Measurements from ENCODE around the gene MEI1.
A peak's percentile ranks its signal among the peaks of the same experiment; 100 is the strongest.
"Not testable (repeated sequence)": the region's sequence is repeated elsewhere in the genome, so short reads cannot be mapped to it uniquely, and the experiment has no call there.

MEI1 gene, protein sequence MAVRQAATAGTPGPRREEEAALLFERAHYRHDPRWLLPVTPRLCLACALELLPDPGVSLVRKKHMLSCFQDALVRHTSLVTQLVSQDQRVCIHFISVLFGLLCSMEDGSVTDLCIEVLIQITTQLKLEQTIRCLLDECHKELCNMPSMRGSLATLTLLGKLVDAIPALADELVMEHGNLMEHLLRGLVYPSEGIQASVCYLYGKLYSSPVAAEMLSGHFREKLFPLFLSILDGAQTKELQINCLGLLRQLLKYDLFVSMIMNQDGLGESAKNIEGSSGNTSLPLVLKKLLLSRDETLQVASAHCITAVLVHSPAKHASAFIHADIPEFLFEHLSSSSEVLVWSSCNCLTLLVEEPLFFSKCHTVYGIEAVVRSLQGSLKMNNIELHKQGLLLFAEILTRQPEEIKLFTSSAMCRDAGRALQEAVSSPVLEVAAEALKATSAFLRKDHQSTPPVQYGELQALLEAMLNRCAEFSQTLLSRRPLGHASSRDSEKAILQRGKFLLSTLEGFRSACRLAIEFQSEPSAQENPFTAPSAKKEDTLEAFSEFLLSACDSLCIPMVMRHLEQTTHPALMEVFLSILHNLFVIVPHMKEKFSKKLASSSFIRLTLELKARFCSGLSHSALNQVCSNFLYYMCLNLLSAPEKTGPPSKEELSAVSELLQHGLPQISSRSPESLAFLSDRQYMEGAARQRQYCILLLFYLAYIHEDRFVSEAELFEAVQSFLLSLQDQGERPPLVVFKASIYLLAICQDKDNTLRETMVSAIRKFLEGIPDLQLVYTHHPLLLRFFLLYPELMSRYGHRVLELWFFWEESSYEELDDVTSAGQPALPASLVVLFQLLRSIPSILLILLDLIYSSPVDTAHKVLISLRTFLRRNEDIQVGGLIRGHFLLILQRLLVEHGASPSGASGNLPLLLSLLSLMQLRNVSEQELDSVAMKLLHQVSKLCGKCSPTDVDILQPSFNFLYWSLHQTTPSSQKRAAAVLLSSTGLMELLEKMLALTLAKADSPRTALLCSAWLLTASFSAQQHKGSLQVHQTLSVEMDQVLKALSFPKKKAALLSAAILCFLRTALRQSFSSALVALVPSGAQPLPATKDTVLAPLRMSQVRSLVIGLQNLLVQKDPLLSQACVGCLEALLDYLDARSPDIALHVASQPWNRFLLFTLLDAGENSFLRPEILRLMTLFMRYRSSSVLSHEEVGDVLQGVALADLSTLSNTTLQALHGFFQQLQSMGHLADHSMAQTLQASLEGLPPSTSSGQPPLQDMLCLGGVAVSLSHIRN

GRCh38 chr22:41699264-41700107 lies at the start of gene MEI1:
Gene MEI1, plus strand, starts transcription at chr22:41699503. Its CDS starts 36 bp downstream, at chr22:41699539.
- DNase-seq (ENCODE audit: low read depth): peak; percentile 76

DNA sequence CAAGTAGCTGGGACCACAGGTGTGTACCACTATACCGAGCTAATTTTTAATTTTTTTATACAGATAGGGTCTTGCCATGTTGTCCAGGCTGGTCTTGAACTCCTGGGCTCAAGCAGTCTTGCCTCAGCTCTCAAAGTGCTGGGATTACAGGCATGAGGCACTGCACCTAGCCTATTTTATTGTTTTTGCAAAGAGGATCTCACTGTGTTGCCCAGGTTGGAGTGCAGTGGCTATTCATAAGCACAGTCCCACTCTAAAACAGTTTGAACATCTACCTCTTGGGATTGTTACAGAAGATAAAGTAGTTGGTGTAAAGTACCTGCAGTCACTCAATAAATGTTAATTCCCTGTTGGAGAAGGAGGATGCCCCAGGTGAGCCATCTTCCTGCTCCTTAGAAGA lies 49.1 kb upstream of the MEI1 start:
- DNase-seq (ENCODE audit: low read depth): no peak

DNA sequence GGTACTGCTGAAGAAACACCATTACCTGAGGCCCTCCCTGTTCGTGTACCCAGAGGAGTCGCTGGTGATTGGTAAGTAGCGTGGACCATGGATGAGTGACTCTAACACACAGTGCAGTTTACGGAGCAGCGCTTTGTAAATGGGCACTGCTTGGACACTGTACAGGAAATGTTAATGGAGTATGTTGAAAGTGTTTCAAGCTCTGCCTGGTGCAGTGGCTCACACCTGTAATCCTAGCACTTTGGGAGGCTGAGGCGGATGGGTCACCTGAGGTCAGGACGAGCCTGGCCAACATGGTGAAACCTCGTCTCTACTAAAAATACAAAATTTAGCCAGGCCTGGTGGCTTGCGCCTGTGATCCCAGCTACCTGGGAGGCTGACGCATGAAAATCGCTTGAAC lies 48.5 kb upstream of the MEI1 start:
- DNase-seq (ENCODE audit: low read depth): no peak

- no peak for DNase-seq (ENCODE audit: low read depth)
Measured at GRCh38 chr22:41654322-41654721, 45.0 kb upstream of the MEI1 start.

DNA sequence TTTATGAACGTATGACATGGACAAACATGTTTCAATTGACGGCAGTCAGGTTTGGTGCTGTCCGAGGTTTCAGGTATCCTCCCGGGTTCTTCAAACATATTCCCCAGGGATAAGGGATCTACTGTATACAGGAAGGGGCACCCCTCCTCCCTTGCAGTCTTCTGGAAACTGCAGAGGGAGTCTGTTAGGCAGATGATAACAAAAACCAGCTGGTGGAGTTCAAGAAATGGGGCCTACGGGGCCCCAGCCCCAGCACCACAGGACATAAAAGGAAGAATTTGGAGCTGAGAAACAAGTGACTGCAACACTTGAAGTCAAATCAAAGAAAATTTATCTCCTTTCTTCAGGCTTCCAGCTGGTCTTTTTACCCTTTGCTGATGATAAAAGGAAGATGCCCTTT lies 42.7 kb upstream of the MEI1 start:
- no peak for DNase-seq (ENCODE audit: low read depth)

GRCh38 chr22:41657709-41658108 lies 41.6 kb upstream of the MEI1 start:
- DNase-seq (ENCODE audit: low read depth): no peak

- DNase-seq (ENCODE audit: low read depth): no peak
Measured at GRCh38 chr22:41658869-41659268, 40.4 kb upstream of the MEI1 start.

DNA sequence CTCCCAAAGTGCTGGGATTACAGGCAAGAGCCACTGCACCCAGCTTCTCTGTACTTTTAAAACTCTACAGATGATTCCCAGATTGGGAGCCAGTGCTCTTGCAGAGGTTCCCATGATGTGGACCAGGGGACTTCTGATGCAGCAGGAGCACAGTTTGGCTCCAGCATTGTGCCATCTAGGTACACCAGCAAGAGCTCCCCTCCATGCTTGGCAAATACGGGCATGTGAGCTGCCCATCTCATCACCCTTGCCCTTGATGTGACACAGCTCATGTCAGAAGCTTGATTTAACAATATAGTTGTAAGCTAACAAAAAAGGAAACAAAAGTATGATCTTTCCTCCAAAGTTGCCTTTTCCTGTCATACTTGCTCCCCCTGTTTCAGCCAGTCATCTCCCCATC lies 39.4 kb upstream of the MEI1 start:
- DNase-seq (ENCODE audit: low read depth): no peak

- no peak for DNase-seq (ENCODE audit: low read depth)
Measured at GRCh38 chr22:41660416-41660815, 38.9 kb upstream of the MEI1 start.

- DNase-seq (ENCODE audit: low read depth): no peak
Measured at GRCh38 chr22:41661088-41661487, 38.2 kb upstream of the MEI1 start.

DNA sequence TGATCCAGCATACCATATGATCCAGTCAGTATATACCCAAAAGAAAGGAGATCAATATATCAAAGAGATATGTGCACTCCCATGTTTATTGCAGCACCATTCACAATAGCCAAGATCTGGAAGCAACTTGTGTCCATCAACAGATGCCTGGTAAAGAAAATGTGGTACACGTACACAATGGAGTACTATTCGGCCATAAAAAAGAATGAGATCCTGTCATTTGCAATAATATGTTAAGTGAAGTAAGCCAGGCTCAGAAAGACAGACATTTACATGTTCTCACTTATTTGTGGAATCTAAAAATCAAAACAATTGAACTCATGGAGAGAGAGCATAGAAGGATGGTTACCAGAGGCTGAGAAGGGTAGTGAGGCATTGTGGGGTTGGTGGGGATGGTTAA lies 37.6 kb upstream of the MEI1 start:
- DNase-seq (ENCODE audit: low read depth): no peak

DNA sequence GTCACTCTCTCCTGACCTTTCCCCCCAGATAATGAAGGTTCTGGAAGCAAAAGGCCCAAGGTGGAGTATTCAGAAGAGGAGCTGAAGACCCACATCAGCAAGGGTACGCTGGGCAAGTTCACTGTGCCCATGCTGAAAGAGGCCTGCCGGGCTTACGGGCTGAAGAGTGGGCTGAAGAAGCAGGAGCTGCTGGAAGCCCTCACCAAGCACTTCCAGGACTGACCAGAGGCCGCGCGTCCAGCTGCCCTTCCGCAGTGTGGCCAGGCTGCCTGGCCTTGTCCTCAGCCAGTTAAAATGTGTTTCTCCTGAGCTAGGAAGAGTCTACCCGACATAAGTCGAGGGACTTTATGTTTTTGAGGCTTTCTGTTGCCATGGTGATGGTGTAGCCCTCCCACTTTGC lies 35.7 kb upstream of the MEI1 start:
- not testable (repeated sequence) for DNase-seq (ENCODE audit: low read depth)

DNA sequence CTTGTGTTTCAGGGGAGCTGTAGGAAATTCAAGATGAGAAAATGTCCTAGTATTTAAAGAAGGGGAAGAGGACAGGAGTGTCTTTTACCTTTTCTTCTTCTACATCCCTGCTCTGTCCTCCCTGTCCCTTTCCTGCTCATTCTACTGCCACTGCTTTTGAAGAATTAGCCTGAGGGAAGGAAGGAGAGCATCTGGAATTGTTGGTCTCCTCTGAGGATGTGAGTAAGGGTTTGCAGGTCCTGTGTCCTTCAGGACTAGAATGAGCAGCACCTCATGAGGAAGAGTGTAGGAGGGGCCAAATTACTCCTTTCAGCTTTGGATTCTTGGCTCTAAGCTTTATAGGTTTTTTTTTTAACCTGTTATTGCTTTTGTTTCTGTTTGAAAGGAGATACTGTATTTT lies 34.8 kb upstream of the MEI1 start:
- no peak for DNase-seq (ENCODE audit: low read depth)

GRCh38 chr22:41664951-41665350 lies 34.4 kb upstream of the MEI1 start:
- no peak for DNase-seq (ENCODE audit: low read depth)

DNA sequence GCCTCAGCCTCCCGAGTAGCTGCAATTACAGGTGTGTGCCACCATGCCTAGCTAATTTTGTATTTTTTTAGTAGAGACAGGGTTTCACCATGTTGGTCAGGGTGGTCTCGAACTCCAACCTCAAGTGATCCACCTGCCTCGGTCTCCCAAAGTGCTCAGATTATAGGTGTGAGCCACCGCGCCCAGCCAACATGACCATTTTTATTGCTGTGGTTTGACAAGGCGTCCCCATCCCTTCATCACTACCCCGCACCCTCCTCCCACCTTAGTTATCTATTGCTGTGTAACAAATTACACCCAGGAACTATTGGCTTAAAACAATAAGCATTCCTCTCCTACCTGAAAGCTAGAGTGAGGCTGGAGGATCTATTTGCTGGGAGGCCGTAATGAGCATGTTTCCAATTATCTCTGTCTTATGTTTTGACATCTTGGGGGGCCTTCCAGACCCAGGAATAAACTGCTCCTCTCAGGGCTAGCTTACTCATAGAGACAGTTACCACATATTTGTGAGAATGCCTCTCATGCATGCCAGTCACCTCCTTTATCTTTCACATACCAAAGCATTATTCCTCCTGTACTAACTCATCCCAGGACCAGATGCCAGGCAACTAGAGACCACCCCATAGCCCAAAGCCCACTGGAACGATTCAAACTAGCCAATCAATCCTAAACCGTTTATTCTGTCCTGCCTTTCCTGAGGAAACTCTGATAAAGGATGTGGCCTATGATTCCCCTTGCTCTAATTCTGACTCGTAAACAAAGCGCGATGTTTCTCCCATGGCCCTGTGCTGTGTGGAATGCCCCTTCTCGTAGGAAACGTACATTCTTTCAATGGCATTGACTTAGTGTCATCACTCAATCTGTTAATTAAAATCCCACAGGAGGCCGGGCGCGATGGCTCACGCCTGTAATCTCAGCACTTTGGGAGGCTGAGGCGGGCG lies 30.1 kb upstream of the MEI1 start:
- DNase-seq (ENCODE audit: low read depth): no peak

- DNase-seq (ENCODE audit: low read depth): not testable (repeated sequence)
Measured at GRCh38 chr22:41672096-41672495, 27.2 kb upstream of the MEI1 start.

- no peak for DNase-seq (ENCODE audit: low read depth)
Measured at GRCh38 chr22:41672780-41673509, 26.4 kb upstream of the MEI1 start.

DNA sequence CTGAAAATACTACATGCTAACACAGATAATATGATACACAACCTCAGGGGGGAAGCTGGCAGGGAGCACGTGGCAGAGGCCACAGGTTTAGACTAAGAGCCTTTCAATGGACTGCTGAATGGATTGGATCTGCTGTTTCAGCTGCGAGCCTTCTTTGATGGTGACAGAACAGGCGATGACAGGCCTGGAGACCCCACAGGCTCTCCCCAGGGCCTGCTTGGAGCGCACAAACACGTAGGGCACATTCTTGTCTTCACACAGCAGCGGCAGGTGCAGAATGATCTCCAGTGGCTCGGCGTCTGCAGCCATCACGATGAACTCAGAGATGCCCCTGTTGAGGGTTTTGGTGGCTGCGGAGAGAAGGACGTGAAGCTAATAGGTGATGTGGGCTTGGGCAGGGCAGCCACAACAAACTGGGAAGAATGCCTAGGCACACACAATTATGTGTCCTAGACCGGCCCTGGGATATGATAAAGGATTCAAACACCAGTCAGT lies 24.4 kb upstream of the MEI1 start:
- no peak for DNase-seq (ENCODE audit: low read depth)

DNA sequence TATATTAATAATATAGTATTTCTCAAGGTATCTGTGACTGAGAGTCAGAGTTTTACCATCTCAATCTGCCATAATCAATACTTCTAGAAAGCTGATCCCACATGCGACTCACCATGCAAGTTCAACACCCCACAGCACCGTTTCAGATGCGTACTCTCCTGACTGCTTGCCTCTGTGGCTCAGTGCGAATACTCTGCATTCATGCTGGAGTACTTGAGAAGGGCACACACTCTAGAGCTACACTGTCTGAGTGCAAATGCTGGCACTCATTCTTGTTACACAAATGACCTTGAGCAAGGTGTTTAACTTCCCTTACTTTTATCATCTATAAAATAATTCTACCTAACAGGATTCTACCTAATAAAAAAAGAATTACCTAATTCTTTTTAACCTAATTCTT lies 23.2 kb upstream of the MEI1 start:
- no peak for DNase-seq (ENCODE audit: low read depth)

Measured in T-helper 22 cell (primary cell).